K562 (cell line): ENCODE results near the gene TANGO6. TPM values are rescaled to one million over a fixed set of nuclear protein-coding genes. Genes with fewer than 3 reads are reported as not detected.

Experiments
- CBX5 ChIP-seq: IDR thresholded peaks from 2 replicates; pipeline ENCODE4 v1.6.1; 2014; ENCODE audit warnings: low read depth, borderline replicate concordance
- DLX4 ChIP-seq: fragments of 250-450 bp; sonication (Bioruptor Pico); IDR thresholded peaks from 2 replicates; pipeline ENCODE4 v1.6.1; 2021; ENCODE audit warnings: mild to moderate bottlenecking
- ERF ChIP-seq: fragments of 450-650 bp; formaldehyde crosslinking; IDR thresholded peaks from 2 replicates; pipeline ENCODE4 v1.4.0; 2020; ENCODE audit warnings: mild to moderate bottlenecking, mixed read lengths
- ETS2 ChIP-seq: IDR thresholded peaks from 2 replicates; pipeline ENCODE4 v1.6.1; 2016; ENCODE audit warnings: borderline replicate concordance, missing genetic modification characterization, mild to moderate bottlenecking, moderate library complexity, missing compliant biosample characterization; ENCODE audit not compliant: poor library complexity, severe bottlenecking
- ETV5 ChIP-seq: sonication (generic); formaldehyde crosslinking; IDR thresholded peaks from 2 replicates; pipeline ENCODE4 v1.4.0; 2020; ENCODE audit warnings: low read depth, mild to moderate bottlenecking, missing genetic modification reagents
- GTF2F1 ChIP-seq: IDR thresholded peaks from 2 replicates; pipeline ENCODE4 v1.6.1; 2011; ENCODE audit warnings: low read depth, low read length, improper control_type of control experiment
- HOMEZ ChIP-seq: fragments of 250-450 bp; sonication (Bioruptor Pico); IDR thresholded peaks from 2 replicates; pipeline ENCODE4 v1.4.0; 2020; ENCODE audit warnings: mild to moderate bottlenecking, moderate library complexity
- MBD2 ChIP-seq: sonication (generic); IDR thresholded peaks from 2 replicates; pipeline ENCODE4 v1.6.1; 2016; ENCODE audit warnings: low read depth, borderline replicate concordance
- NFATC3 ChIP-seq: fragments of 450-650 bp; IDR thresholded peaks from 2 replicates; pipeline ENCODE4 v1.6.1; 2017; ENCODE audit warnings: mild to moderate bottlenecking
- NFRKB ChIP-seq: fragments of 450-650 bp; IDR thresholded peaks from 2 replicates; pipeline ENCODE4 v1.6.1; 2016; ENCODE audit warnings: low read depth
- NONO ChIP-seq, 2 experiments: fragments of 200-400 bp in 1 of 2; fragments of 450-650 bp in 1 of 2; formaldehyde crosslinking in 1 of 2; IDR thresholded peaks; 2 replicates each; pipeline ENCODE4 v1.6.1; 2017; ENCODE audit warnings: low read depth in 2 of 2, mild to moderate bottlenecking in 2 of 2, moderate library complexity in 2 of 2, low read length in 1 of 2
- PKNOX1 ChIP-seq: fragments of 450-650 bp; IDR thresholded peaks from 2 replicates; pipeline ENCODE4 v1.6.1; 2016
- SAFB2 ChIP-seq: fragments of 200-400 bp; formaldehyde crosslinking; IDR thresholded peaks from 2 replicates; pipeline ENCODE4 v1.6.1; 2018; ENCODE audit warnings: borderline replicate concordance, low read length, low read depth, moderate library complexity; ENCODE audit not compliant: severe bottlenecking
- SIN3A ChIP-seq, 2 experiments: fragments of 150-350 bp in 1 of 2; IDR thresholded peaks; 2 replicates each; pipeline ENCODE4 v1.6.1; 2011 to 2016; ENCODE audit warnings: borderline replicate concordance in 2 of 2, low read depth in 2 of 2, low read length in 2 of 2, mild to moderate bottlenecking in 2 of 2, moderate library complexity in 2 of 2; ENCODE audit not compliant: control insufficient read depth in 1 of 2
- SIN3B ChIP-seq: fragments of 450-650 bp; IDR thresholded peaks from 2 replicates; pipeline ENCODE4 v1.6.1; 2017; ENCODE audit warnings: low read depth, mild to moderate bottlenecking, moderate library complexity
- SIRT6 ChIP-seq: IDR thresholded peaks from one replicate; pipeline ENCODE4 v1.6.1; 2012; ENCODE audit warnings: low read depth, mild to moderate bottlenecking, control low read depth, inconsistent platforms, low read length, moderate library complexity
- TCF15 ChIP-seq: fragments of 250-450 bp; sonication (Bioruptor Pico); IDR thresholded peaks from 2 replicates; pipeline ENCODE4 v1.8.0; 2022; ENCODE audit warnings: moderate library complexity, mild to moderate bottlenecking, inconsistent platforms
- ZBTB8A ChIP-seq: fragments of 450-650 bp; IDR thresholded peaks from 2 replicates; pipeline ENCODE4 v1.6.1; 2018; ENCODE audit warnings: mild to moderate bottlenecking, moderate library complexity; ENCODE audit not compliant: partially characterized antibody
- ZNF12 ChIP-seq: sonication (generic); formaldehyde crosslinking; IDR thresholded peaks from 2 replicates; pipeline ENCODE4 v1.4.0; 2020; ENCODE audit warnings: mild to moderate bottlenecking, missing genetic modification reagents
- ZNF121 ChIP-seq: sonication (generic); formaldehyde crosslinking; conservative IDR thresholded peaks from 2 replicates; pipeline ENCODE4 v1.8.0; 2022; ENCODE audit warnings: missing genetic modification reagents
- ZNF280A ChIP-seq: fragments of 450-650 bp; IDR thresholded peaks from 2 replicates; pipeline ENCODE4 v1.6.1; 2018; ENCODE audit warnings: mild to moderate bottlenecking, low read depth; ENCODE audit not compliant: partially characterized antibody
- ZNF3 ChIP-seq: fragments of 250-450 bp; sonication (Bioruptor Pico); IDR thresholded peaks from 2 replicates; pipeline ENCODE4 v1.5.0; 2021; ENCODE audit warnings: mild to moderate bottlenecking, moderate library complexity
- ZNF696 ChIP-seq: fragments of 250-450 bp; sonication (Bioruptor Pico); conservative IDR thresholded peaks from 2 replicates; pipeline ENCODE4 v1.4.0; 2020; ENCODE audit warnings: mild to moderate bottlenecking, moderate library complexity
- polyA plus RNA-seq, 8 experiments: library from polyadenylated mRNA; depleted of rRNA in 4 of 8; stranded (reverse) in 5 of 8; unstranded in 3 of 8; fragments of >200 nt; fragmentation: Nextera tagmentation in 2 of 8; fragmentation: Illumina TruSeq in 1 of 8; extraction: Ambion mirVana in 2 of 8; extraction: Trizol in 1 of 8; gene quantifications; 2 replicates each; pipeline versions ENCODE4 v1.2.1 to v1.2.3, GENCODE V29; 2011 to 2014; ENCODE audit warnings: inconsistent platforms in 1 of 8, missing spikeins in 1 of 8
- total RNA-seq, 7 experiments: library from RNA; depleted of rRNA in 6 of 7; stranded (reverse); fragments of >200 nt in 6 of 7; fragmentation: Illumina TruSeq in 2 of 7; extraction: Trizol in 2 of 7; gene quantifications; 2 replicates each; pipeline versions ENCODE4 v1.2.1 to v1.2.3, GENCODE V29; 2011 to 2021; ENCODE audit warnings: low replicate concordance in 1 of 7

The TANGO6 gene
- total and polyA plus RNA-seq, 9 of the 15 experiments (the other 6 are each of a cell fraction or from before 2014, with no cell fraction given) = 1.6 to 15.2 (median 9.6) TPM

- TF ChIP-seq ZNF280A (no peak), MBD2 (no peak), CBX5 (no peak), NONO (IDR thresholded peaks at IDR 0.05; ENCODE audit: low read depth in 2 of 2, low read length in 1 of 2) (peak; percentile 83 to 85), NFATC3 (no peak), ZNF696 (CRISPR knock-in tag) (no peak), DLX4 (no peak), TCF15 (CRISPR knock-in tag) (no peak), GTF2F1 (peak; percentile 11; the same call in 1 of the 2 replicates), ETS2 (tag) (no peak), ZBTB8A (no peak), SIRT6 (no peak), SIN3A (IDR thresholded peaks at IDR 0.05; ENCODE audit: borderline replicate concordance in 2 of 2, control insufficient read depth in 1 of 2, low read depth in 2 of 2, low read length in 2 of 2) (peak; percentile 92 to 97; a peak in 3 of 4 replicates), PKNOX1 (no peak), HOMEZ (CRISPR knock-in tag) (0 out of 2 replicates have a peak, but pooled peaks have one; percentile 27), NFRKB (no peak), SIN3B (peak; percentile 80), ERF (CRISPR knock-in tag) (0 out of 2 replicates have a peak, but pooled peaks have one; percentile 38), ZNF121 (CRISPR knock-in tag) (no peak), ETV5 (no peak), ZNF12 (CRISPR knock-in tag) (no peak), SAFB2 (no peak), ZNF3 (CRISPR knock-in tag) (no peak)
These were observed 289.3 kb downstream of the TANGO6 start, which contains the start of the genes CHTF8 and UTP4 (continued) for GRCh38 chr16:69132424-69133252.
